Effector memory CD8-positive, alpha-beta T cell (primary cell): ENCODE data around the gene SMAD5.

Source experiments
- ATAC-seq: fragments of 150-1000 bp; cut with Tn5 transposase; replicated peaks from 2 replicates; pipeline ENCODE4 v1.10.0; 2021; ENCODE audit warnings: mild to moderate bottlenecking, moderate library complexity
- DNase-seq, 3 experiments: peaks; one replicate each; pipeline ENCODE4 v3.0.0; 2021
- H3K27ac Mint-ChIP-seq, 2 donors: one replicate each; pipeline ENCODE4 v1.8.0; 2022; ENCODE audit warnings: mild to moderate bottlenecking in 2 of 2, mixed read lengths in 2 of 2, moderate library complexity in 2 of 2
- H3K27me3 Mint-ChIP-seq, 2 donors: one replicate each; pipeline ENCODE4 v1.8.0; 2022; ENCODE audit warnings: mixed read lengths in 2 of 2
- H3K36me3 Mint-ChIP-seq: one replicate; pipeline ENCODE4 v1.8.0; 2022; ENCODE audit warnings: mild to moderate bottlenecking, moderate library complexity, mixed read lengths; ENCODE audit not compliant: insufficient read depth
- H3K4me1 Mint-ChIP-seq, 2 donors: one replicate each; pipeline ENCODE4 v1.8.0; 2022; ENCODE audit warnings: low read depth in 2 of 2, mixed read lengths in 2 of 2
- H3K4me3 Mint-ChIP-seq, 2 donors: one replicate each; pipeline ENCODE4 v1.8.0; 2022; ENCODE audit warnings: mild to moderate bottlenecking in 2 of 2, mixed read lengths in 2 of 2, moderate library complexity in 2 of 2
- H3K9me3 Mint-ChIP-seq, 2 donors: one replicate each; pipeline ENCODE4 v1.8.0; 2022; ENCODE audit warnings: mixed read lengths in 2 of 2

The SMAD5 gene

DNA sequence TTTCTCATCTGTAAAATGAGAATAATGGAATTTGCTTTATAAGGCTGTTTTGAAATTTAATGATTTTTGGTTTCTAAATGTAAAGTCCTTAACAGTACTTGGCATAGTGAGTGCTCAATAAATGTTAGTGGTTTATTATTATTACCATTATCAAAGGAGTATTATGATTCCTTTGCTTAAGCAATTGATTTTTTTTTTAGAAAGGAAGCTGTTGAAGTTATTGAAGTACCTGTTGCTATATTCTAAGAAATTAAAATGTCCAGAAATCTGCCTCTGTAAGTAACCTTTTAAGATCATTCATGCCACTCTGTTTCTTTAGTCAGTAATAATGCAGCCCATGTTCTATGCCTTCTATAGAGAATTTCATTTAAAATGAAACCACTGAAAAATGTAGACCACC is 15.0 kb downstream of the SMAD5 start:
- H3K27ac Mint-ChIP-seq, result no peak overlapping the region
- DNase-seq (no peak), ATAC-seq (no peak)
- no peaks in the 10 kb centered on the region for H3K27me3 Mint-ChIP-seq
- H3K9me3 Mint-ChIP-seq, result no peaks in the 10 kb centered on the region
- H3K4me1 Mint-ChIP-seq, result peaks cover 16 to 44% of the 10 kb centered on the region in 2 donors
- no peak overlapping the region for H3K4me3 Mint-ChIP-seq
- H3K36me3 Mint-ChIP-seq, result peaks cover 3% of the 10 kb centered on the region

GRCh38 chr5:136149891-136150290 is 17.2 kb downstream of the SMAD5 start:
- no peak for DNase-seq
- no peak overlapping the region for H3K27ac Mint-ChIP-seq
- no peaks in the 10 kb centered on the region for H3K27me3 Mint-ChIP-seq
- peaks cover 16 to 59% of the 10 kb centered on the region in 2 donors for H3K4me1 Mint-ChIP-seq
- H3K9me3 Mint-ChIP-seq, result no peaks in the 10 kb centered on the region
- no peak overlapping the region for H3K4me3 Mint-ChIP-seq
- H3K36me3 Mint-ChIP-seq, result peaks cover 13% of the 10 kb centered on the region
- no peak for ATAC-seq

GRCh38 chr5:136153581-136154236 is 21.1 kb downstream of the SMAD5 start:
- Mint-ChIP-seq H3K36me3 (peaks cover 20% of the 10 kb centered on the region), H3K9me3 (no peaks in the 10 kb centered on the region), H3K4me1 (peaks cover 11 to 57% of the 10 kb centered on the region in 2 donors), H3K27ac (no peak overlapping the region), H3K4me3 (no peak overlapping the region), H3K27me3 (no peaks in the 10 kb centered on the region)
- no peak for DNase-seq
- no peak for ATAC-seq

DNA sequence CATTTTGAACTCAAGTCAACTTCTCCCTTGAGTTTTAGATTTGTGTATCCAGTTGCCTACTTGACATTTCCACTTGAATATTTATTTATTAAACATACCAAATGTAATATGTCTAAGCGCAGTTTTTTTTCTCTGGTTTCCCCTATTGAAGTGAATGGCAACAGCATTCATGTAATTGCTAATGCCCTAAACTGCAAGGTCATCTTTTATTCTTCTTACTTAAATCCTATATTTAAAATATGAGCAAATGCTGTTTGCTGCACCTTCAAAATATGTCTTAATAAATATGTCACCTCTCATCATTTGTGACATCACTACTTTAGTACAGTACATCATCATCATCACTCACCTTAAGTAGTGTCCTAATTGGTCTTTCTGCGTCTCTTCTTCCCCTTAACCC is 22.4 kb downstream of the SMAD5 start:
- no peaks in the 10 kb centered on the region for H3K27me3 Mint-ChIP-seq
- H3K4me3 Mint-ChIP-seq, result no peak overlapping the region
- ATAC-seq (no peak), DNase-seq (no peak)
- H3K27ac Mint-ChIP-seq, result no peak overlapping the region
- H3K9me3 Mint-ChIP-seq, result no peaks in the 10 kb centered on the region
- peaks cover 7 to 45% of the 10 kb centered on the region in 2 donors for H3K4me1 Mint-ChIP-seq
- peaks cover 20% of the 10 kb centered on the region for H3K36me3 Mint-ChIP-seq

GRCh38 chr5:136155761-136156160 is 23.1 kb downstream of the SMAD5 start:
- no peak overlapping the region for H3K4me3 Mint-ChIP-seq
- ATAC-seq (no peak), DNase-seq (no peak)
- no peaks in the 10 kb centered on the region for H3K9me3 Mint-ChIP-seq
- H3K4me1 Mint-ChIP-seq, result peaks cover 7 to 40% of the 10 kb centered on the region in 2 donors
- no peak overlapping the region for H3K27ac Mint-ChIP-seq
- H3K36me3 Mint-ChIP-seq, result peaks cover 20% of the 10 kb centered on the region
- no peaks in the 10 kb centered on the region for H3K27me3 Mint-ChIP-seq

- H3K36me3 Mint-ChIP-seq, result peaks cover 24% of the 10 kb centered on the region
- H3K9me3 Mint-ChIP-seq, result no peaks in the 10 kb centered on the region
- no peaks in the 10 kb centered on the region for H3K27me3 Mint-ChIP-seq
- ATAC-seq (no peak), DNase-seq (no peak)
- peak overlapping the region in 1 of 2 donors; percentile 42 for H3K27ac Mint-ChIP-seq
- peaks cover 11 to 32% of the 10 kb centered on the region in 2 donors for H3K4me1 Mint-ChIP-seq
- no peak overlapping the region for H3K4me3 Mint-ChIP-seq
These were observed 24.9 kb downstream of the SMAD5 start for GRCh38 chr5:136157514-136157913.

DNA sequence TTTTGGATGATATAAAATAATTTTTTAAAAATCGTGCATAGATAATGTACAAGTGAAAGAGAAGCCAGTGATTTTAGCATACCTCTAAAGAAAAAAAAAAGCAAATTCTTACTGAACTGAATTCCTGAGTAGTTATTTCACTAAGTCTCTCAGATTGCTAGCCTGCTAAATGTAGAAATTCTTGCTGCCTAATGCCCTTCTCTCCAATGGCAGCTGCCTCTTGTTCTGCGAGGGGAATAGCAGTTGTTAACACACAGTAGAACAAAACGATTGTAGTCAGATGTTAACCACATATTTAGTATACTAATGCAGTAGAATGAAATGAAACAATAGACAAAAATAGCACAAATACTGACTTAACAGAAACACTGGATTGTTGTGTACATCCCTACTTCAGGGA is 26.8 kb downstream of the SMAD5 start:
- Mint-ChIP-seq H3K4me3 (no peak overlapping the region), H3K27me3 (no peaks in the 10 kb centered on the region), H3K36me3 (peaks cover 28% of the 10 kb centered on the region), H3K4me1 (peaks cover 11 to 22% of the 10 kb centered on the region in 2 donors), H3K9me3 (no peaks in the 10 kb centered on the region), H3K27ac (no peak overlapping the region)
- DNase-seq, result no peak
- no peak for ATAC-seq

DNA sequence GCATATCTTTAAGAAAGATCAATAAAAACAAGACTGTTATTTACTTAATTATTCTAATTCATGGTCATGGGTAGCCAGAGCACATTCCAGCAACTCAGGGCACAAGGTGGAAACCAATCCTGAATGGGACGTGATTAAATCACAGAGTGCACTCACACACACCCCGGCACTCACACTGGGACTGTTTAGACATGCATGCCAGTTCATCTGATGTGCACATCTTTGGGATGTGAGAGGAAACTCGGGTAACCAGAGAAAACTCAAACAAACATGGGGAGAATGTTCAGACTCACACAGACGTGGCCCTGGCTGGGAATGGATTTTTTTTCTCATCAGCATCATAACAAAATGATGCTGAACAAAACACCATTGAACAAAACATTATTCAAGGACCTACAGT is 29.4 kb downstream of the SMAD5 start:
- Mint-ChIP-seq H3K27me3 (no peaks in the 10 kb centered on the region), H3K36me3 (peaks cover 35% of the 10 kb centered on the region)
- DNase-seq, result no peak

DNA sequence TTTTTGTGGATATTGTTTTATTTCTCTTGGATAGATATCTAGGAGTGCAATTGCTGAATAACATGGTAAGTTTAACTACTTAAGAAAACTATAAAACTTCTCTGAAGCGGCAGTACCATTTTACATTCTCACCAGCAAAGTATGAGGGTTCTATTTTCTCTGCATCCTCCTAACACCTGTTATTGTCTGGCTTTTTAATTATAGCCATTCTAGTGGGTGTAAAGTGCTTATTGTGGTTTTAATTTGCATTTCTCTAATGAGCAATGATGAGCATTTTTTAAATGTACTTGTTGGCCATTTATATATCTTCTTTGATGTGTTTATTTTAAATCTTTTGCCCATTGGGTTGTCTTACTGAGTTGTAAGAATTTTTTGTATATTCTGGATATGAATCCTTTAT is 31.6 kb downstream of the SMAD5 start:
- H3K4me1 Mint-ChIP-seq, result peaks cover 6 to 8% of the 10 kb centered on the region in 2 donors
- no peak overlapping the region for H3K27ac Mint-ChIP-seq
- DNase-seq (no peak), ATAC-seq (no peak)
- H3K4me3 Mint-ChIP-seq, result no peak overlapping the region
- peaks cover 42% of the 10 kb centered on the region for H3K36me3 Mint-ChIP-seq
- no peaks in the 10 kb centered on the region for H3K27me3 Mint-ChIP-seq
- no peaks in the 10 kb centered on the region for H3K9me3 Mint-ChIP-seq

More for the DNA sequence above, 29.4 kb downstream of the SMAD5 start:
- Mint-ChIP-seq H3K4me3 (no peak overlapping the region), H3K9me3 (no peaks in the 10 kb centered on the region), H3K4me1 (peaks cover 7 to 9% of the 10 kb centered on the region in 2 donors), H3K27ac (peak overlapping the region in 1 of 2 donors; percentile 58)
- no peak for ATAC-seq

DNA sequence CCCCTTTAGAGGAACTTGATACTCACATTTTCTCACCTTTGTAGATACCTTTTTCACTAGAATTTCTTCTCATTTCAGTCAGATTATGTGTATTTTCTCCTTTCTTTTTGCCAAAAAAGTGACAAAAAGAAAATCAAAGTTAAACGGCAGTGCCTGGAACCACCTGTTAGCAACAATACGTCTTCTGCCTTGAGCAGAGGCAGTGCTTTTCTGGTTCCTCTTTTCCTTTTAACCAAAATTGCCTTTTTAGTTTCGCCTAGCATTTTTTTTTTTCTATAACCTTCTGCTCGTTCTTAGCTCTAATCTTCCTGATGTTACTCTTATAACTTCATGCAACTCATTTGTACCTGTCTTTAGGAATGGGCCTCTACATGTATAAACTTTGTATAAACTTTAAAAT is 34.3 kb downstream of the SMAD5 start:
- Mint-ChIP-seq H3K4me3 (no peak overlapping the region), H3K36me3 (peaks cover 42% of the 10 kb centered on the region), H3K27ac (no peak overlapping the region), H3K27me3 (no peaks in the 10 kb centered on the region), H3K9me3 (no peaks in the 10 kb centered on the region), H3K4me1 (peaks cover 2 to 4% of the 10 kb centered on the region in 2 donors)
- ATAC-seq (no peak), DNase-seq (no peak)

- Mint-ChIP-seq H3K27me3 (no peaks in the 10 kb centered on the region), H3K4me1 (peaks cover 0 to 4% of the 10 kb centered on the region in 2 donors), H3K27ac (no peak overlapping the region), H3K9me3 (no peaks in the 10 kb centered on the region), H3K4me3 (no peak overlapping the region), H3K36me3 (peaks cover 48% of the 10 kb centered on the region)
- ATAC-seq, result no peak
- no peak for DNase-seq
These were observed 36.6 kb downstream of the SMAD5 start for GRCh38 chr5:136169218-136169617.

- Mint-ChIP-seq H3K27me3 (no peaks in the 10 kb centered on the region), H3K36me3 (peaks cover 49% of the 10 kb centered on the region), H3K9me3 (no peaks in the 10 kb centered on the region), H3K4me3 (no peak overlapping the region), H3K27ac (no peak overlapping the region), H3K4me1 (peaks cover 0 to 3% of the 10 kb centered on the region in 2 donors)
- DNase-seq (no peak), ATAC-seq (no peak)
These were observed 41.5 kb downstream of the SMAD5 start for GRCh38 chr5:136174021-136174659.

DNA sequence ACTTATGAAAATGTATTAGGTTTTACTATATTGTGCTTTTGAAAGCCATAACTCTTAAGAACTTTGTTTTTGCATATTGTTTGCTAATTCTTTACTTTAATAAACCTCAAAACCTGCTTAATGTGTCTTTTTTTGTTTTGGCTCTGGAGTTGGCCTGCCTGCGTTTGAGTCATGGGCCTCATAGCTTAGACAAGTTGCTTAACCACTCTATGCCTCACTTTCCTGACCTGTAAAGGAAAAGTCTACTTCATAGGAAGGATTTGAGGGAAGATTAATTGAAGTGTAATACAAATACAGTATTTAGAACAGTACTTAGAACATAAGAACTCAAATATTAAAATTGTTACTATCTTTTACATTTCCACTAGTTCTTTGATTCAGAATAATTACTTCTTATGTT is 50.0 kb downstream of the SMAD5 start:
- peaks cover 14% of the 10 kb centered on the region for H3K36me3 Mint-ChIP-seq
- H3K4me3 Mint-ChIP-seq, result no peak overlapping the region
- no peak for ATAC-seq
- no peak overlapping the region for H3K27ac Mint-ChIP-seq
- no peak for DNase-seq
- no peaks in the 10 kb centered on the region for H3K4me1 Mint-ChIP-seq
- H3K27me3 Mint-ChIP-seq, result no peaks in the 10 kb centered on the region
- no peaks in the 10 kb centered on the region for H3K9me3 Mint-ChIP-seq

GRCh38 chr5:136185974-136186665 is 53.5 kb downstream of the SMAD5 start:
- Mint-ChIP-seq H3K4me1 (no peaks in the 10 kb centered on the region), H3K27me3 (peaks cover 0 to 7% of the 10 kb centered on the region in 2 donors), H3K4me3 (no peak overlapping the region), H3K9me3 (no peaks in the 10 kb centered on the region), H3K36me3 (no peaks in the 10 kb centered on the region), H3K27ac (no peak overlapping the region)
- no peak for DNase-seq
- no peak for ATAC-seq
